K562 (cell line): Measurements from ENCODE around the gene TRIP10. TPM values are rescaled to one million over a fixed set of nuclear protein-coding genes. Genes with fewer than 3 reads are reported as not detected.

Experiments
- ATAC-seq: fragments of 200-7000 bp; cut with Tn5 transposase; 3 replicates; pipeline ENCODE4 v1.9.1; 2020; ENCODE audit warnings: moderate library complexity
- BruUV-seq: library from RNA; stranded (reverse); fragments of 400-500 nt; replicated peaks from 2 replicates; lab custom pipeline; 2021; lab: Mats Ljungman, UMichigan
- CTCF ChIA-PET: fragments of 300-600 bp; formaldehyde crosslinking; extraction: SDS; loops from one replicate; lab custom pipeline; 2021; ENCODE audit warnings: low intra/inter-chr PET ratio; lab: Yijun Ruan, JAX
- POLR2A ChIA-PET: fragments of 300-600, 350-650 bp; sonication (Branson Sonifier 250); formaldehyde crosslinking; extraction: SDS; loops from one replicate; lab custom pipeline; 2021; ENCODE audit warnings: antibody characterized with exemption, inconsistent platforms; lab: Yijun Ruan, JAX
- DNase-seq, 4 experiments: peaks; one replicate each; pipeline versions ENCODE4 v3.0.0 to v3.0.0-alpha.2; 2011 to 2018; ENCODE audit warnings: low spot score in 3 of 4, mixed read lengths in 3 of 4; ENCODE audit errors: extremely low read depth in 1 of 4
- FAIRE-seq: peaks from 2 replicates; lab custom pipeline; 2011; peaks lifted over from hg19 to GRCh38; lab: Jason Lieb, UNC
- H2AFZ ChIP-seq: 2 replicates; pipeline ENCODE4 v1.6.0; 2011; ENCODE audit warnings: low read depth, low read length, control low read depth, inconsistent platforms
- H3K27ac ChIP-seq: fragments of 200-600 bp; 3 replicates; pipeline ENCODE4 v1.8.0; 2011; ENCODE audit warnings: low read depth, mild to moderate bottlenecking, control low read depth, inconsistent platforms, low read length, moderate library complexity, mixed read lengths; ENCODE audit errors: extremely low read depth
- H3K27me3 ChIP-seq, 2 experiments: fragments of 300-600 bp in 1 of 2; 2 replicates in 1 of 2; 3 replicates in 1 of 2; pipeline versions ENCODE4 v1.6.0 to v1.8.0; 2011; ENCODE audit warnings: inconsistent platforms in 2 of 2, low read length in 2 of 2, mild to moderate bottlenecking in 1 of 2, mixed read lengths in 1 of 2, moderate library complexity in 1 of 2; ENCODE audit not compliant: control insufficient read depth in 2 of 2, insufficient read depth in 2 of 2
- H3K36me3 ChIP-seq: fragments of 300-600 bp; 3 replicates; pipeline ENCODE4 v1.8.0; 2011; ENCODE audit warnings: mild to moderate bottlenecking, low read length, inconsistent platforms; ENCODE audit not compliant: control insufficient read depth, insufficient read depth
- H3K4me1 ChIP-seq, 2 experiments: fragments of 200-600 bp in 1 of 2; replicated peaks in 1 of 2; 2 replicates in 1 of 2; 3 replicates in 1 of 2; pipeline versions ENCODE4 v1.5.1 to v1.8.0; 2011; ENCODE audit warnings: inconsistent platforms in 2 of 2, low read length in 2 of 2, mild to moderate bottlenecking in 1 of 2, mixed read lengths in 1 of 2, moderate library complexity in 1 of 2; ENCODE audit not compliant: control insufficient read depth in 2 of 2, insufficient read depth in 2 of 2
- H3K4me2 ChIP-seq: 2 replicates; pipeline ENCODE4 v1.6.1; 2011; ENCODE audit warnings: low read length, control low read depth, inconsistent platforms, mixed read lengths; ENCODE audit not compliant: insufficient read depth
- H3K4me3 ChIP-seq: fragments of 200-600 bp; sonication (generic), shearing (Covaris generic); 2 replicates; pipeline ENCODE4 v1.5.1; 2016; ENCODE audit warnings: control low read depth, inconsistent platforms
- H3K79me2 ChIP-seq: fragments of 200-600 bp; 3 replicates; pipeline ENCODE4 v1.8.0; 2011; ENCODE audit warnings: low read length, inconsistent platforms; ENCODE audit not compliant: control insufficient read depth, insufficient read depth
- H3K9ac ChIP-seq, 2 experiments: 2 replicates each; pipeline versions ENCODE4 v1.6.0 to v1.6.1; 2011; ENCODE audit warnings: low read depth in 2 of 2, low read length in 2 of 2, control low read depth in 1 of 2, inconsistent platforms in 1 of 2, mild to moderate bottlenecking in 1 of 2, mixed read lengths in 1 of 2; ENCODE audit not compliant: insufficient read depth in 1 of 2
- H3K9me1 ChIP-seq: one replicate; pipeline ENCODE4 v1.6.0; 2011; ENCODE audit warnings: inconsistent platforms, mild to moderate bottlenecking, low read length, moderate library complexity; ENCODE audit not compliant: control insufficient read depth, insufficient read depth
- H3K9me3 ChIP-seq: replicated peaks from 2 replicates; pipeline ENCODE4 v1.5.1; 2011; ENCODE audit warnings: low read depth, low read length, inconsistent platforms; ENCODE audit not compliant: control insufficient read depth, insufficient read depth
- H4K20me1 ChIP-seq: replicated peaks from 2 replicates; pipeline ENCODE4 v1.6.1; 2011; ENCODE audit warnings: low read length, inconsistent platforms, mixed read lengths; ENCODE audit not compliant: control insufficient read depth, insufficient read depth
- CAMTA2 ChIP-seq: fragments of 250-450 bp; sonication (Bioruptor Pico); conservative IDR thresholded peaks from 2 replicates; pipeline ENCODE4 v1.5.1; 2022
- ELF4 ChIP-seq: fragments of 450-650 bp; formaldehyde crosslinking; IDR thresholded peaks from 2 replicates; pipeline ENCODE4 v1.4.0; 2022; ENCODE audit warnings: missing genetic modification characterization
- FIP1L1 ChIP-seq: fragments of 200-400 bp; formaldehyde crosslinking; IDR thresholded peaks from 2 replicates; pipeline ENCODE4 v1.6.1; 2018; ENCODE audit warnings: mild to moderate bottlenecking, low read depth, low read length; ENCODE audit not compliant: poor library complexity, severe bottlenecking
- HDAC3 ChIP-seq: fragments of 450-650 bp; IDR thresholded peaks from 2 replicates; pipeline ENCODE4 v1.6.1; 2018; ENCODE audit warnings: borderline replicate concordance, mild to moderate bottlenecking, moderate library complexity; ENCODE audit not compliant: partially characterized antibody
- HSF4 ChIP-seq: fragments of 250-450 bp; sonication (Bioruptor Pico); IDR thresholded peaks from 2 replicates; pipeline ENCODE4 v2.1.2; 2022; ENCODE audit warnings: mild to moderate bottlenecking, moderate library complexity, borderline replicate concordance
- KDM1A ChIP-seq, 2 experiments: fragments of 450-650 bp; IDR thresholded peaks; 2 replicates each; pipeline ENCODE4 v1.6.1; 2016; ENCODE audit warnings: mild to moderate bottlenecking in 2 of 2
- MIER1 ChIP-seq: fragments of 450-650 bp; IDR thresholded peaks from 2 replicates; pipeline ENCODE4 v1.6.1; 2016; ENCODE audit warnings: antibody characterized with exemption, mild to moderate bottlenecking, low read depth
- PML ChIP-seq: IDR thresholded peaks from 2 replicates; pipeline ENCODE4 v1.6.1; 2012; ENCODE audit warnings: low read length, inconsistent platforms
- RBM25 ChIP-seq: fragments of 200-400 bp; formaldehyde crosslinking; IDR thresholded peaks from 2 replicates; pipeline ENCODE4 v1.6.1; 2018; ENCODE audit warnings: low read length, low read depth, moderate library complexity; ENCODE audit not compliant: severe bottlenecking
- RBM34 ChIP-seq: fragments of 200-400 bp; formaldehyde crosslinking; IDR thresholded peaks from 2 replicates; pipeline ENCODE4 v1.6.1; 2018; ENCODE audit warnings: low read length, borderline replicate concordance; ENCODE audit not compliant: insufficient read depth
- RUNX1 ChIP-seq: sonication (generic); IDR thresholded peaks from 2 replicates; pipeline ENCODE4 v1.6.1; 2016; ENCODE audit warnings: antibody characterized with exemption, low read depth
- STAT5B ChIP-seq: fragments of 250-450 bp; sonication (Bioruptor Pico); IDR thresholded peaks from 2 replicates; pipeline ENCODE4 v1.8.0; 2021; ENCODE audit warnings: mild to moderate bottlenecking, inconsistent platforms
- TARDBP ChIP-seq: fragments of 450-650 bp; IDR thresholded peaks from 2 replicates; pipeline ENCODE4 v1.6.1; 2016
- TCFL5 ChIP-seq: fragments of 250-450 bp; sonication (Bioruptor Pico); conservative IDR thresholded peaks from 2 replicates; pipeline ENCODE4 v1.6.1; 2021; ENCODE audit warnings: mild to moderate bottlenecking, moderate library complexity, matching md5 sums
- TRIM24 ChIP-seq, 2 experiments: fragments of 450-650 bp; IDR thresholded peaks; 2 replicates each; pipeline ENCODE4 v1.6.1; 2016
- U2AF1 ChIP-seq: fragments of 200-400 bp; formaldehyde crosslinking; optimal IDR thresholded peaks from 2 replicates; pipeline ENCODE3; 2017; ENCODE audit warnings: mild to moderate bottlenecking, low read depth, low read length, moderate library complexity
- ZBED1 ChIP-seq: IDR thresholded peaks from 2 replicates; pipeline ENCODE4 v1.6.1; 2014
- ZBTB7A ChIP-seq: IDR thresholded peaks from 2 replicates; pipeline ENCODE4 v1.6.1; 2011; ENCODE audit warnings: low read depth, mild to moderate bottlenecking, low read length, moderate library complexity, borderline replicate concordance; ENCODE audit not compliant: control insufficient read depth
- ZNF174 ChIP-seq: fragments of 250-450 bp; sonication (Bioruptor Pico); IDR thresholded peaks from 2 replicates; pipeline ENCODE4 v1.4.0; 2020; ENCODE audit warnings: mild to moderate bottlenecking
- ZNF445 ChIP-seq: fragments of 250-450 bp; sonication (Bioruptor Pico); IDR thresholded peaks from 2 replicates; pipeline ENCODE4 v1.4.0; 2020; ENCODE audit warnings: low read depth, mild to moderate bottlenecking, moderate library complexity
- ZNF589 ChIP-seq: fragments of 200-800 bp; sonication (Bioruptor generic); IDR thresholded peaks from 2 replicates; pipeline ENCODE4 v1.6.1; 2016; ENCODE audit warnings: low read depth, missing genetic modification characterization, missing compliant biosample characterization
- whole genome bisulfite sequencing: fragments of 100-300 bp; shearing (Covaris generic); methylation state at CpG from one replicate; pipeline ENCODE4 v1.1.6; 2016; ENCODE audit warnings: low coverage, mixed read lengths; ENCODE audit not compliant: insufficient coverage; ENCODE audit errors: missing lambda C conversion rate; 5-methylcytosine and 5-hydroxymethylcytosine counted together
- in situ Hi-C: fragments of 300-500 bp; cut with MboI; formaldehyde crosslinking; loops from 4 replicates; pipeline ENCODE4 v1.15.0; 2018; ENCODE audit warnings: inconsistent platforms, mixed read lengths
- intact Hi-C: fragments of 100-400 bp; cut with micrococcal nuclease; formaldehyde crosslinking; loops from 2 replicates; pipeline ENCODE4 v1.14.2; 2022
- polyA plus RNA-seq, 8 experiments: library from polyadenylated mRNA; depleted of rRNA in 4 of 8; stranded (reverse) in 5 of 8; unstranded in 3 of 8; fragments of >200 nt; fragmentation: Nextera tagmentation in 2 of 8; fragmentation: Illumina TruSeq in 1 of 8; extraction: Ambion mirVana in 2 of 8; extraction: Trizol in 1 of 8; gene quantifications; 2 replicates each; pipeline versions ENCODE4 v1.2.1 to v1.2.3, GENCODE V29; 2011 to 2014; ENCODE audit warnings: inconsistent platforms in 1 of 8, missing spikeins in 1 of 8
- total RNA-seq, 7 experiments: library from RNA; depleted of rRNA in 6 of 7; stranded (reverse); fragments of >200 nt in 6 of 7; fragmentation: Illumina TruSeq in 2 of 7; extraction: Trizol in 2 of 7; gene quantifications; 2 replicates each; pipeline versions ENCODE4 v1.2.1 to v1.2.3, GENCODE V29; 2011 to 2021; ENCODE audit warnings: low replicate concordance in 1 of 7
- TF ChIP-seq, protein P1 (sequence below): sonication (generic); formaldehyde crosslinking; IDR thresholded peaks from 2 replicates; pipeline ENCODE4 v1.8.0; 2023; ENCODE audit warnings: mild to moderate bottlenecking, missing genetic modification reagents
- TF ChIP-seq, protein P2 (sequence below): sonication (generic); formaldehyde crosslinking; IDR thresholded peaks from 2 replicates; pipeline ENCODE4 v1.8.0; 2022; ENCODE audit warnings: mild to moderate bottlenecking, missing genetic modification reagents

The TRIP10 gene
- total and polyA plus RNA-seq, 9 of the 15 experiments (the other 6 are each of a cell fraction or from before 2014, with no cell fraction given), result 1.2 to 66.8 (median 36.1) TPM

DNA sequence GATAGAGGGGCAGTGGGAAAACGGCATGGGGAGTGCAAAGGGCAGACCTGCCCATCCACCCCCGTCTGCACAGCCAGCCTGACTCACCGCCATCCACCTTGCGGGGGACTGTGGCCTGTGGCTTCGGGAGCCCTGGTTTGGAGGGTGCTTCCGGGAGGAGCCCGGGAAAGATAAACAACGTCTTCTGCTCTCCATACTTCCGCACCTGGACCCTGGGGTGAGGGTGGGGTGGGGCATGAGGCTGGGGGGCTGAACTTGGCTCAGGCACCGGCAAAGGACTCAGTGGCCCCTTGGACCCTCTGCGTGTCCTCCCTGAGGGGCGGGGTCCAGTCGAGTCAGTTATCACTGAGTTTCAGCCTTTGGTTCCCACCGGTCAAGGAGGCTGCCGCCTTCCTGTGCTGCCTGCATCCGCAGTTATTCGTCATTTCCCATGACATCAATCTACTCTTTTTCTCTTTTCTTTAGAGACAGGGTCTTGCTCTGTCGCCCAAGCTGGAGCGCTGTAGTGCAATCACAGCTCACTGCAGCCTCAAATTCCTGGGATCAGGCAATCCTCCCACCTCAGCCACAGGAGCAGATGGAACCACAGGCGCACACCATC lies 5.3 kb upstream of the TRIP10 start:
- no TSS peak for BruUV-seq
- peaks cover 22% of the 10 kb centered on the region for H3K79me2 ChIP-seq
- intact Hi-C loops (loop anchor here (10.0 kb wide), 1 partner anchor 219 kb away; no protein-coding TSS in a partner anchor), in situ Hi-C loops (no loop called here)
- peak; percentile 76 for FAIRE-seq
- no peak for ATAC-seq
- no peak overlapping the region for H3K4me3 ChIP-seq
- H2AFZ ChIP-seq, result peak overlapping the region; percentile 36; the same call in 1 of the 2 replicates
- peak overlapping the region; percentile 14; the same call in 1 of the 2 replicates for H3K4me2 ChIP-seq
- H3K36me3 ChIP-seq, result peaks cover 3% of the 10 kb centered on the region; the same call in 1 of the 3 replicates
- ChIA-PET POLR2A (no interaction called here), CTCF (no interaction called here)
- H3K9me3 ChIP-seq, result no peaks in the 10 kb centered on the region
- H3K9ac ChIP-seq, result peak overlapping the region in 1 of 2 experiments; percentile 77; a peak in 2 of 4 replicates
- peak in 2 of 4 experiments; percentile 47 to 68 for DNase-seq
- peaks cover 40 to 80% of the 10 kb centered on the region in 2 experiments for H3K4me1 ChIP-seq
- no peaks in the 10 kb centered on the region for H4K20me1 ChIP-seq
- H3K9me1 ChIP-seq, result no peaks in the 10 kb centered on the region
- H3K27ac ChIP-seq, result no peak overlapping the region
- WGBS, result 10% methylated on average over 15 of the region's 20 CpGs
- H3K27me3 ChIP-seq, result no peaks in the 10 kb centered on the region
- TF ChIP-seq KDM1A (IDR thresholded peaks at IDR 0.05), result peak; percentile 85 to 86; a peak in 3 of 4 replicates
- TF ChIP-seq CAMTA2 (CRISPR knock-in tag), result no peak
- no peak for TF ChIP-seq RBM34
- TF ChIP-seq ZBED1, result no peak
- TF ChIP-seq ZNF589 (CRISPR knock-in tag), result no peak
- no peak for TF ChIP-seq PML
- TF ChIP-seq U2AF1, result no peak
- TF ChIP-seq ZNF445 (CRISPR knock-in tag), result no peak
- TF ChIP-seq RUNX1, result no peak
- no peak for TF ChIP-seq TARDBP
- TF ChIP-seq HDAC3, result no peak
- no peak for TF ChIP-seq ELF4
- TF ChIP-seq RBM25, result no peak
- peak; percentile 54; the same call in 1 of the 2 replicates for TF ChIP-seq ZBTB7A
- no peak for TF ChIP-seq TRIM24 (IDR thresholded peaks at IDR 0.05)
- no peak for TF ChIP-seq FIP1L1
- no peak for TF ChIP-seq HSF4 (CRISPR knock-in tag)
- no peak for TF ChIP-seq TCFL5 (CRISPR knock-in tag)
- no peak for TF ChIP-seq ZNF174 (CRISPR knock-in tag)
- TF ChIP-seq, protein P1, sequence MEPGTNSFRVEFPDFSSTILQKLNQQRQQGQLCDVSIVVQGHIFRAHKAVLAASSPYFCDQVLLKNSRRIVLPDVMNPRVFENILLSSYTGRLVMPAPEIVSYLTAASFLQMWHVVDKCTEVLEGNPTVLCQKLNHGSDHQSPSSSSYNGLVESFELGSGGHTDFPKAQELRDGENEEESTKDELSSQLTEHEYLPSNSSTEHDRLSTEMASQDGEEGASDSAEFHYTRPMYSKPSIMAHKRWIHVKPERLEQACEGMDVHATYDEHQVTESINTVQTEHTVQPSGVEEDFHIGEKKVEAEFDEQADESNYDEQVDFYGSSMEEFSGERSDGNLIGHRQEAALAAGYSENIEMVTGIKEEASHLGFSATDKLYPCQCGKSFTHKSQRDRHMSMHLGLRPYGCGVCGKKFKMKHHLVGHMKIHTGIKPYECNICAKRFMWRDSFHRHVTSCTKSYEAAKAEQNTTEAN, result no peak
- TF ChIP-seq STAT5B, result no peak
- no peak for TF ChIP-seq MIER1
- TF ChIP-seq, protein P2, sequence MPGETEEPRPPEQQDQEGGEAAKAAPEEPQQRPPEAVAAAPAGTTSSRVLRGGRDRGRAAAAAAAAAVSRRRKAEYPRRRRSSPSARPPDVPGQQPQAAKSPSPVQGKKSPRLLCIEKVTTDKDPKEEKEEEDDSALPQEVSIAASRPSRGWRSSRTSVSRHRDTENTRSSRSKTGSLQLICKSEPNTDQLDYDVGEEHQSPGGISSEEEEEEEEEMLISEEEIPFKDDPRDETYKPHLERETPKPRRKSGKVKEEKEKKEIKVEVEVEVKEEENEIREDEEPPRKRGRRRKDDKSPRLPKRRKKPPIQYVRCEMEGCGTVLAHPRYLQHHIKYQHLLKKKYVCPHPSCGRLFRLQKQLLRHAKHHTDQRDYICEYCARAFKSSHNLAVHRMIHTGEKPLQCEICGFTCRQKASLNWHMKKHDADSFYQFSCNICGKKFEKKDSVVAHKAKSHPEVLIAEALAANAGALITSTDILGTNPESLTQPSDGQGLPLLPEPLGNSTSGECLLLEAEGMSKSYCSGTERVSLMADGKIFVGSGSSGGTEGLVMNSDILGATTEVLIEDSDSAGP, result no peak
